GM12801 (cell line): Measurements from ENCODE around the gene PRG3.

ENCODE experiments used
- CTCF ChIP-seq: IDR thresholded peaks from one replicate; pipeline ENCODE4 v1.5.1; 2011; ENCODE audit warnings: control low read depth; ENCODE audit not compliant: insufficient read length; ENCODE audit errors: extremely low read depth

The PRG3 gene

GRCh38 chr11:57347336-57347735 is 33.6 kb downstream of the PRG3 start:
- no peak for TF ChIP-seq CTCF

- no peak for TF ChIP-seq CTCF
Observed at GRCh38 chr11:57345555-57346211, 35.3 kb downstream of the PRG3 start.

- no peak for TF ChIP-seq CTCF
Observed at GRCh38 chr11:57344826-57345225, 36.1 kb downstream of the PRG3 start.

- no peak for TF ChIP-seq CTCF
Observed at GRCh38 chr11:57343825-57344224, 37.1 kb downstream of the PRG3 start.

GRCh38 chr11:57342702-57343101 is 38.2 kb downstream of the PRG3 start:
- TF ChIP-seq CTCF: no peak

- no peak for TF ChIP-seq CTCF
Observed at GRCh38 chr11:57341250-57341808, 39.6 kb downstream of the PRG3 start.

- TF ChIP-seq CTCF: no peak
Observed at GRCh38 chr11:57340039-57340615, 40.8 kb downstream of the PRG3 start.
